SK-N-SH treated with all-trans-retinoic acid at 6 μM for 48 hours (cell line): Measurements from ENCODE around the gene USP12.

Experiments
- BACH2 ChIP-seq: fragments of 250-450 bp; sonication (Bioruptor Pico); IDR thresholded peaks from 2 replicates; pipeline ENCODE4 v1.9.0; 2021; ENCODE audit warnings: mild to moderate bottlenecking, borderline replicate concordance
- ISL1 ChIP-seq: fragments of 250-450 bp; sonication (Bioruptor Pico); IDR thresholded peaks from 2 replicates; pipeline ENCODE4 v2.1.2; 2022; ENCODE audit warnings: mild to moderate bottlenecking, moderate library complexity
- TCF4 ChIP-seq: fragments of 250-450 bp; sonication (Bioruptor Pico); IDR thresholded peaks from 2 replicates; pipeline ENCODE4 v1.8.0; 2021; ENCODE audit warnings: mild to moderate bottlenecking, moderate library complexity, borderline replicate concordance
- ZNF565 ChIP-seq: fragments of 450-650 bp; formaldehyde crosslinking; conservative IDR thresholded peaks from 2 replicates; pipeline ENCODE4 v1.5.0; 2020; ENCODE audit warnings: low read depth, mild to moderate bottlenecking, moderate library complexity
- ZNF8 ChIP-seq: fragments of 450-650 bp; formaldehyde crosslinking; IDR thresholded peaks from 2 replicates; pipeline ENCODE4 v1.5.0; 2020; ENCODE audit warnings: mild to moderate bottlenecking, moderate library complexity
- TF ChIP-seq, protein P1 (sequence below): fragments of 250-450 bp; sonication (Bioruptor Pico); IDR thresholded peaks from 2 replicates; pipeline ENCODE4 v1.8.0; 2020; ENCODE audit warnings: mild to moderate bottlenecking, moderate library complexity, borderline replicate concordance

DNA sequence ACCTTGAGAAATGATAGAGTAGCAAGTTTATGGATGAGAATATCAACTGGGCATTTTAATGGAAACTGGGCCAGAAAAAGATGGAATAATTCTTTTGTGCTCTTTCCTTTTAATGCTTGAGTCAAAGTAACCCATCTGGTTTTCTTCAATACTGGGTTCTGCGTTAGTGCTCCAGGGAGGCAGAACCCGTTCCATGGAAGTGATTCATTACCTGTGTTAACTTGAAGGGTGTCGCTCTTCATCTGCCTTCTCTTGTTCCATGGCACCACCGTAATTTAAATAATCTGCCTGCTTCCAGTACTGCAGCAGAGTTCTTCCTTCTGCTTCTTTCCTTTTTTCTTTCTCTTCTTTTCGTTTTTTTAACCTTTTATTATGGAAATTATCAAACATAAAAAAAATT, 14.7 kb upstream of the USP12 start:
- TF ChIP-seq TCF4 (CRISPR knock-in tag) (no peak), ZNF8 (CRISPR knock-in tag) (no peak), ISL1 (CRISPR knock-in tag) (0 out of 2 replicates have a peak, but pooled peaks have one; percentile 24), ZNF565 (CRISPR knock-in tag) (no peak), BACH2 (CRISPR knock-in tag) (no peak)
- TF ChIP-seq, protein P1, sequence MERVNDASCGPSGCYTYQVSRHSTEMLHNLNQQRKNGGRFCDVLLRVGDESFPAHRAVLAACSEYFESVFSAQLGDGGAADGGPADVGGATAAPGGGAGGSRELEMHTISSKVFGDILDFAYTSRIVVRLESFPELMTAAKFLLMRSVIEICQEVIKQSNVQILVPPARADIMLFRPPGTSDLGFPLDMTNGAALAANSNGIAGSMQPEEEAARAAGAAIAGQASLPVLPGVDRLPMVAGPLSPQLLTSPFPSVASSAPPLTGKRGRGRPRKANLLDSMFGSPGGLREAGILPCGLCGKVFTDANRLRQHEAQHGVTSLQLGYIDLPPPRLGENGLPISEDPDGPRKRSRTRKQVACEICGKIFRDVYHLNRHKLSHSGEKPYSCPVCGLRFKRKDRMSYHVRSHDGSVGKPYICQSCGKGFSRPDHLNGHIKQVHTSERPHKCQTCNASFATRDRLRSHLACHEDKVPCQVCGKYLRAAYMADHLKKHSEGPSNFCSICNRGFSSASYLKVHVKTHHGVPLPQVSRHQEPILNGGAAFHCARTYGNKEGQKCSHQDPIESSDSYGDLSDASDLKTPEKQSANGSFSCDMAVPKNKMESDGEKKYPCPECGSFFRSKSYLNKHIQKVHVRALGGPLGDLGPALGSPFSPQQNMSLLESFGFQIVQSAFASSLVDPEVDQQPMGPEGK (CRISPR knock-in tag), result no peak
